HG02938 (cell line): ENCODE data around the gene MEN1.

ENCODE experiments used
- ATAC-seq: cut with Tn5 transposase; IDR thresholded peaks from one replicate; pipeline ENCODE4 v1.9.1; 2021; ENCODE audit warnings: mild to moderate bottlenecking, moderate library complexity; ENCODE audit not compliant: unreplicated experiment

MEN1 gene

DNA sequence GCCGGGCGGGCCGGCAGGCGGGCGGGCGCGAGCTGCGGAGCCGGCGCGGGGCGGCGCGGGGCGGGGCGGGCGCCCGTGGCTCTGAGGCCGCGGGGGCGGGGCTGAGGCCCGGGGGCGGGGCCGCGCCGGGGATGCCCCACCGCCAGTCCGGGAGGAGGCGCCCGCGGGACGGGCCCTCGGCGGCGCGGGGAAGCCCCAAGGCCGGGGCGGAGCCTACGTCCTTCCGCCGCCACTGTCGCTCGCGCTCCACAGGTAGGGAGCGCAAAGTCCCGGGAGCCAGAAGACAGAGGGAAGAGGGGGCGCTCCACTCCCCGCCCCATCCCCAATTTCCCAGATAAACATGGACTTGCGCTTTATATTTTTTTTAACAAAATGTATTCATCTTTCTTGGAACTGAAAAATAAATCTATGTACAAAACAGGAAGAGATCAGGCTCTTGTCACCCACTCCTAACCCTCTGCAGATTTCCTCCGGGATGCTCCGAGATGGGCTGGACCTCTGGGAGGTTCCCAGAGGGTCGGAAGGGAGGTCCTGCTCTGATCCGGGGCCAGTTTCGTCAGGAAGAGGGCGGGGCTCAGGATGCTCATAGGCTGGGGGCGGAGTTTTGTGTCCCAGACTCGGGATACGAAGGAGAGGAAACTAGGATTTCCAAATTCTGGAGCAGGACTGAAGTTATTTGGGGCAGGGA lies 7.0 kb downstream of the MEN1 start, which contains the start of gene MAP4K2:
Gene MAP4K2, minus strand, starts transcription at position 57 of the 688 bp plus-strand sequence. CDS start 65 bp downstream, outside the sequence.
- peak; percentile 43 for ATAC-seq

DNA sequence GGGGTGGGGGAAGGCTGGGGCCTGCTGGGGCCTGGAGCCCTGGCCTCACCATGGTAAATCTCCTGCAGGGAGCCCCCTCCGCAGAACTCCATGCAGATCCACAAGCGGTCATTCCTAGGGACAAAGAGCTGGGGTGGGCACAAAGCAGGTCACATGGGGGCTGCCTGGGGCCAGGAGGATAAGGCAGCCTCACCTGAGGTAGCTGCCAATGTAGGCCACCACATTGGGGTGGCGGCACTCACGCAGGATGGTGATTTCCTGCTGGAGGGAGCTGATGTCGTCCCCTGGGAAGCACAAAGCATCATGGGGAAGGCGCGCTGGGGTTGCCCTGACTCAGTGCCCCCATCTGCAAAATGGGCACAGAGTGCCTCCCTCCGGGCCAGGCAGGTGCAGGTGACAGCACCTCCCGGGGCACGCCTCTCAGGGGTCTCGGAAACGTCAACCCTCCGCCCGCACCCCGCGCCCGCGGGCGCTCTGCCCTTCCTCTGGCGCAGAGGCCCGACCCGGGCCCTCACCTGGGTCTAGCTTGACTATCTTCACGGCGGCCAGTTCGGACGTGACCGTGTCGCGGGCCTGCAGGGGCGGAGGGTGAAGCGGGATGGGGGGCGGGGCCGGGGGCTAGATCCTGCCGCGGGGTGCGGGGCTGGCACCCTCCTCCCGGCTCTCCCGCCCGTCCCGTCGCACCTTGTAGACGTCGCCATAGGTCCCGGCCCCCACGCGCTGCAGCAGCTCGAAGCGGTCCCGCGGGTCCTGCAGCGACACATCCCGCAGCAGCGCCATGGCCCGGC lies 7.8 kb downstream of the MEN1 start:
- ATAC-seq = peak; percentile 21

DNA sequence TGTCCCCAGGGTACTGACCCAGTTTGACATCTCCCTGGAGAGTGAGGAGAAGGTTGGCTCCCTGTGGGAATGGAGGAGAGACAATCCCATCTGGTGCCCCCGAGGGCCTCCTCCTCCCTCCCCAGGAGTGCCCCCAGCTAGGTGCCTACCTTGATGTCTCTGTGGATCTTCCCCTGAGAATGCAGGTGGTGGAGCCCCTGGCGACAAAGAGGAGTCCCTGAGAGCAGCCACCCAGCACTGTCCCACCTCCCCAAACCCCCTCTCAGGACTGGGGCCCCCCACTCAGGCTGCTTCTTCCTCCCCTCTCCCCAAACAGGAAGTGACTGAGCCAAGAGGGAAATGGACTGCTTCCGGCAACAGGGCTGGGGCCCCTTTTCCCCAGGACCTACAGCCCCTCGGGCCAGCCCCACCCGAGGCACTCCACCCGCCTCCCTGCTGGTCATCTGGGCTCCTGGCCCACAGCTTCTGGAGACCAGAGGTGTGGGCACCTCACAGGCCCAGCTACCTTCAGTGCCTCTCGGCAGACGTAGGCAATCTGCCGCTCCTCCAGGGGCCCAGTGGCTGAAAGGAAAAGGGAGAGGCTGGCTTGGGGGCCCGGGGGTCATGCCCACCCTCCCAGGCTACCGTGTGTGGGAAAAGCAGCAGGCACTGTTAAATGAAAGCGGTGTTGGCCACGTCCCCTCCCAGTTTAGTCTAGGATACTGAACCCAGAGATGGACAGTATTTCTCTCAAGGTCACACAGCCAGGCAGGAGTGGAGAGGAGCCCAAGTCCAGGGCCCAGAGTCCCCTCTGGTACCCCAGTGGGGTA lies 8.6 kb downstream of the MEN1 start:
- ATAC-seq = no peak

DNA sequence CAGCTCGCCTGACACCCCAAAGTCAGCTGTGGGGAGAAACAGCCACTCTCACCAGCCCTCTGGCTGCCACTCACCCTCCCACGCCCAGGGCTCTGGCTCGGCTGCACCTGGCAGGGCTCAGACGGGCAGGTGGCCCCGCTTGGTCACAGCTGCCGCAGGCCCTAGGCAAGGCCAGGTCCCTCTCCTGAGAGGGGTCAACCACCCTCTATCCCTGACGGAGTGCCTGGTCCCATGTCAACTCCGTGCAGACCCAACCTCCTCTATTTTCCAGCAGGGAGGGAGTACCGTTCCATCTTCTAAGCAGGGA lies 9.2 kb downstream of the MEN1 start:
- ATAC-seq = no peak

DNA sequence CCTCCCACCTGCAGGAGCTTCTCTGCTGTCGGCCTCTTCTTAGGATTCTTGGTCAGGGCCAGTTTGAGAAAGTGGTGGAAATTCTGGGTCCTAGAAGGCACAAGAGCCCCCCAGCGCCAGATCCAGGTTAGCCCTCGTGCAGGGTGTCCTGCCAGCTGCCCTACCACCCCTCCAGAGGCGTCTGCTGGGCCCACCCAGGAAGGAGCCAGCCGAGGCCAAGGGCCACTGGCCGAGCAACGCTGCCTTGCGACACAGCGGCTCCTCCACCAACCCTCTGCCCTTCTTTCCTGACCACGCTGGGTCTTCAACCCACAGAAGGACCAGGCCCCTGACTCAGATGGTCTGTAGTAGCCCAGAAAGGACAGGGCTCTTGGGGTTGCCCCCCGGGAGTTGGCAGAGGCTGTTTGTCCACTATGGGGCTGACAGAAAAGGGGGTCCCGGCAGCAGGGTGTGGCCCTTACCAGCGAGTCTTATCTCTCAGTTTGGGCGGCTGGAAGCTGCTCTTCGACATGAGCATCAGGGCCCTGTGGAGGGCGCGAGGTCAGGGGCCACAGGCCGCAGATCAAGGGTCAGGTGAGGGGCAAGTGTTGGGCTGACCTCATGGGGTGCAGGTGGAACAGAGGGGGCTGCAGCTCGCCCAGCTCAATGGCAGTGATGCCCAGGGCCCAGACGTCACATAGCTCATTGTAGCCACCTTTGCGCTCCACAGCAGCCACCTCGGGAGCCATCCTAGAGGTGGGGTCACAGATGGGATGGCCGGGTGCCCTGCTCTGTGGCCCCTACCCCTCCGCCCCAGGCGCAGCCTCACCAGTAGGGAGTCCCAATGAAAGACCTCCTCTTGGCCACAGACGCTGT lies 9.8 kb downstream of the MEN1 start:
- ATAC-seq = no peak

DNA sequence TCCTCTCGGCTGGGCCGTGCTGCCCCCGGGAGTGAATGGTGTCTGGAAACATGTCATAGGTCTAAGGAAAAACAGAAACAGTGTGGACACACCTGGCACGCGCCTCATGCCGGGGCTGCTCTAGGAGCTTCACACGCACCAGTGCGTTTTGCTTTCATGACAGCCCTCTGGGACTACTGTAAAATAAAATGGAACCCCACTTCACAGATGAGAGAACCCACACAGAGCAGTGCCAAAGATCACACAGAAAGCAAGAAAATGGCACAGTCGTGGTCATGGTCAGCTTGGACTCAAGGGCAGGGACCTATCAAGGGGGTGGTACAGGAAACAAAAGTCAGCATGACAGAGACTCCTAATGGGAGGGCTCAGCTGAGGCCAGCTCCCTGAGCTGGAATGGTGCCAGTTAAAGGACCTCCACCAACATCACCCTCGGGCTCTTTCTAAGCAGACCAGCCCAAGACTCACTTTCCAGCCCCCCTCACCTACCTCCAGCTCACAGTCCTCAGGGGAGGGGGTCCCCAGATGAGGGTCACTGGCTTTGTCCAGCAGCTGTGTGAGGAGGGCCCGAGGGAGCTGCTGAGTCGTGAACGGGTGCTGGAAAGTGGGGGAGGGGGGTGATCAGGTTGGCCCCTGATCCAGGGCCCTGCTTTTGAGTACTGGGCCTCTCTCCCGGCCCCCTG lies 10.6 kb downstream of the MEN1 start:
- no peak for ATAC-seq

DNA sequence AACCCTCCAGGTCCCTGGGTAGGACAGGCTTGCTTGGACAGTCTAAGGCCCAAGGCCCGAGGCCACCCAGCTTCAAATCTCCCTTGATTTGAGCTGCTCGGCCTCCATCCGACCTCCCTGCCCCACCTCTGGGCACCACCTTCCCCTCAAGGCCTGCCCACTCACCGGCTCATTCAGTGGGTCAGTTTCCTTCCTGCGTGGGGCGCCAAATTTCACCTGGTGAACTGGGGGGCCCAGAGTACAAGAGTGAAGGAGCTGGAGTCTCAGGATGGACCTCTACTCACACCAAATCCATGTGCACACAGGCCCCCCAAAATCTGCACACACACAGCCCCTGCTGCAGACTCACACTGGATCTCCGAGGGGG lies 11.1 kb downstream of the MEN1 start:
- ATAC-seq = no peak

DNA sequence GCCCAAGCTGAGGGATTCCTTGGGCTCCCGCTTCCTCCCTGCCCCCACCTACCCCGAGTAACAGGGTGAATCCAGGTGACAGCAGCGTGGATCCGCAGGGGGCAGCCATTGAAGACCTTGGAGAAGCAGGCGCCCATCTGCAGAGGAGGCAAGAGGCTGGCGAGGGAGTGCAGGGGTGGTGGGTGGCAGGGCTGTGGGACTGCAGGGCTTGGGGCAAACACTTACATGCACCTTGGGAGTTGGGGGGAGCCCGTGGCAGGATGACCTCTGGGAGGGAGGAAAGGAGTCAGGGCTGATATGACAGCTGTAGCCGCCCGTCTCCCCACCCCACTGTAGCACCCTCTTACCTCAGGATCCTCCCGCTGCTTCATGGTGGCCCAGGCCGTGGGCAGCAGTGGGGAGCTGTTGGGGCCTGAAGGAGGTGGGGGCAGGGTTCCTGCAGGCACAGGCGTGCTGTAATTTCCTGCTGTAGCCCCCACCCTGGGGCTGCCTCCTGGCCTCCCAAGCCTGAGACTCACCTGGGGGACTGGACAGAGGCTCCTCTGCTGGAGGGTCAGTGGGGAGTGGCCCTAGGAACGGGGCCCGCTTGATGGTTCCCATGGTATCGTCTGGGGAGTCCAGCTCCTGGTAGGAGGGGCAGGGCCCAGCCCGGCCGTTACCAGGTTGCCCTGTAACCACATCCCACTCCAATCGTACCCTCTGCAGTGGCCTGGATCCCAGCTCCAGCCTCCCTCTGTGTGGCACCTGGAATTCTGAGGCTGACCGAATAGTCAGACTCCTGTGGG lies 13.4 kb downstream of the MEN1 start:
- ATAC-seq = no peak

DNA sequence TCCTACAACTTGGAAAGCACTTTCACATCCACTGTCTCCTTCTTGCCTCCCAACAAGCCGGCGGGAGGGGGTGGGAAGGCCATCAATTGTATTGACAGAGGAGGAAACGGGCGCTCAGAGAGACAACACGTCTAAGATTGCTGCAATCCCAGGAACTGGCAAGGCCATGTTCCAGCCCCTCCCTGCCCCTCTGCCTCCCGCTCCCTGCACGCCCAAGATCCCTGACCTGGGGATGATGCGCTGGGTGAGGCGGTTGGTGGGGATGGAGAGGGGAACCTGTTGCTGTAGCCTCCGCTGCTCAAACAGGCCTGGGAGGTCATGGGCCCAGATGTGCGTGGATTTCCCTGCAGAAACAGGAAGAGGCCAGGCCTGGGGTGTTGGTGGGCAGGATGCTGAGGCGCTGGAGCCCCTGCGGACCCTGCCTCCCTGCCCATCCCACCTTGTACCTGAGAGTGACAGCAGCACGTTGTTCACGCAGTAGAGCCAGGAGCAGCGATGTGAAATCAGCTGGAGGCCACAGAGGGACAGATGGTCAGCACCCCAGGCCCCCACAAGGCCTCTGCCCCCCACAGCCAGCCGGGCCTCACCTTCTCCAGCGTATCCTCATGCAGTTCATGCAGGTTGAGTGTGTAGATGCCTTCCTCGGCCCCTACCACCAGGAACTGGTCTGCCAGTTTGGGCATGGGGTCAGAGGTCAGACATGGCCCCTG lies 14.1 kb downstream of the MEN1 start:
- ATAC-seq = no peak

DNA sequence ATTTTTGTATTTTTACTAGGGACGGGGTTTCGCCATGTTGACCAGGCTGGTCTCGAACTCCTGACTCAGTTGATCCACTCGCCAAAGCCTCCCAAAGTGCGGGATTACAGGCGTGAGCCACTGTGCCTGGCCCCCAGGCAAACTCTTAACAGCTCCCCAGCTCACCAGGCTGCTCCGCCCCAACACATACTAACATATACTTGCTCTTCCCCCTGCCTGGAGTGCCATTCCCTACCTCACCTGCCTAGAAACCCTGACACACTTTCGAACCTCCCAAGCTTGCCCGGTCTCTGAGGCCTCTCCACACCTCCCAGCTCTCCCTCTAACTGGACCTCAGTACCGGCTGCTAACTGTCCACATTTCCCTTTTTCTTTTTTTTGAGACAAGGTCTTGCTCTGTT lies 15.8 kb downstream of the MEN1 start:
- no peak for ATAC-seq

DNA sequence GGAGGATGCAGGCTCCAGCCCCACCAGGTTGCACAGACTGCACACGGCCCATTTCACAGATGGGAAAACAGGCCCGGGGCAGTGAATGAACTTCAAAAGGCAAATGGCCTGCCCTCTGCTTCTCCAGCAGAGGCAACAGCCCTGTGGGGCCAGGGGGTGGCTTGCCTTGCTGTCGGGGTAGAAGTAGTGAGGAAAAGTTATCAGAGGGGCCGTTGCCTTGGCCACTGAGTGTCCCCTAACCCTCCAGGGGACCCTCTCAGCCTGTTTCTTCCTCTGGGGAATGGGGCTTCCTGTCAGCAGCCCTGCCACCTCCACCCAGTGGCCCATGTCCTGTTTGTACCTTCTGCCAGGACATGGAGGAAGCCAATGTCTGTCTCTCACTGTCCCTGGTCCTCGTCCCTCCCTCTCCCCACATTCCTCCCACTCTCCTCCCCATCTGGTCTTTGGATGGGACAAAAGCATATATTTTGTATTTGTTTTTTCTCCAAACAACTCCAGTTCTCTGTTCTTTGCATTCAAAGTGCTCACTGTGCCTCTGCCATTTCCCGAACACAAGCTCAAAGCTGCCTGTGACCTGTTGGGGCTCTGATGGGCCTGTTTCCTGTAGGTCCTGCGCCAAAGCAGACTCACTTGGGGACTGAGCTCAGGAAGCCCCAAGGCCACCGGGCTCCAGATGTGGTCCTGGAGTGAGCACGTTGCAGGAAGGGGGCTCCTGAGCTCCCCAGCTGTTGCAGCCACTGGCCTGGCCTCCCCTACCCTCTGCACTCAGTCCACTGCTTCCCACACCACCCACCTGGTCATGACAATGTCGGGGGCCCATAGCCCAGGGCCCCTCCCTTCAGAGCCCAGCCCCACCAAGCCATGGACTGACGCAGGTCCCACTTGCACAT lies 16.8 kb downstream of the MEN1 start:
- no peak for ATAC-seq

DNA sequence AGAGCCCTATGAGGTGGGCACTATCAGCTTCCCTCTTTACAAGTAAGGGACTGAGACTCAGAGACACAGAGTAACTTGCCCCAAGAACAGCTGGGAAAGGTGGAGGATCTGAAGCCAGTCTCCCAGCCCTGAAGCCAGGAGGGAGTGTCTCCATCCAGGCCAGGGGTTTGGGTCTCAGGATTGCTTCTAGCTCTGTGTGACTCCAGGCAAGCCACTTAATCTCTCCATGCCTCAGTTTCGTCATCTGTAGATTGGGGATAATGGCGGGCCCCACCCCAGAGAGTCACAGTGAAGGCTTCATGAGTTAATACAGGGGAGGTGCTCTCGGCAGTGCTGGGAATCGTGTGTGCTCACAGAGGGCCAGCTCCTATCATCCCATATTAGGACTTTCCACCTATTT lies 17.9 kb downstream of the MEN1 start:
- ATAC-seq = no peak

DNA sequence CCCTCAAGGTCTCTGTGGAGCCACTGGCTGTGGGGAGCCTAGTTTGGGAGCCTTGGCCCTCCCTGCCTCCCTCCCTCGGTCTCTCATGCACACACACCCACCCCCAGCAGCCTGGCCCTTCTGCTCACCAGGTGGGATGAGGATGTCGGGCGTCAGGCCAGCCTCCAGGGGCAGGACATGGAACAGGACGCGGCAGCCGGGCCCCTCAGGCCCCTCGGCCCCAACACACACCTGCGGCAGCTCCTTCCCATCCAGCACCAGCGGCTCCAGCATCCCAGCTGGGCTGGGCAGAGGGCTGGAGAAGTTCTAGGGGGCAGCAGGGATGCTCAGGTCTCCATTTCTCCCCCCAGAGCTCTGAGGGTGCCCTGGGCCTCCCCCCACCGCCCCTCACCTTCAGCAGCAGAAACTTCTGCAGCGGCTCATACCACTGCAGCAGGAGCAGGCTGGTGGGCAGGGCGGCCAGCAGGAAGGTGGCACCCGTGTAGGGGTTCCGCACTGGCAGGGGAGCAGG lies 18.5 kb downstream of the MEN1 start:
- no peak for ATAC-seq

DNA sequence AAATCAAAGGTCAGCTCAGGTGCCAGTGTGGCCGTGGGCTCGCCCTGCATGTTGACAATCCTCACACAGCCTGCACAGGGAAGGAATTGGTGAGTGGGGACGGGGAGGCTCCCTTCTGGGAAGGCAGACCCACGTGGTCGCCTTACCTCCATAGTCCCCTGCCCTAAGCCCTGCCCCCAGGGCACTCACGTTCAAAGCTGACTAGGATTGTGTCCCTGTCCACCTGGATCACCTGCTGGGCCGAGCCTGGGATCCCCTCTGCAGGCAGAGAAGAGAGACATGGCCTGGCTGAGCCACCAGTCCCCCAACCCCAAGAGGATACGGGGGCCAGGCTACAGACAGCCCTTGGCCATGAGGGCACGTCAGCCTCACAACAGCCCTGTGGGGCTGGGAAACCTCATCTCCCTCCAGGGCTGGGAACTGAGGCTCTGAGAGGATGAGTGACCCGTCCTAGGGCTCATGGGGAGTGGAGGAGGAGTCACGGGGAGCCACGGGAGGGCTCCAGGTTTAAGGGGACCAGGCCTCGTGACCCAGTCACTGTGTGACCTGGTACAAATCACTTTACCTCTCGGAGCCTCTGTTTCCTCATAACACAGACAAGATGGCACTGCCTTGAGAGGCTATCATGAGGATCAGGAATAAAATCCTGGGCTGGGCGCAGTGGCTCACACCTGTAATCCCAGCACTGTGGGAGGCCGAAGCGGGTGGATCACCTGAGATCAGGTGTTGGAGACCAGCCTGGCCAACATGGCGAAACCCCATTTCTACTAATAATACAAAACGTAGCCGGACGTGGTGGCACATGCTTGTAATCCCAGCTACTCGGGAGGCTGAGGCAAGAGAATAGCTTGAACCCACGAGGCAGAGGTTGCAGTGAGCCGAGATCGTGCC lies 19.9 kb downstream of the MEN1 start:
- no peak for ATAC-seq

DNA sequence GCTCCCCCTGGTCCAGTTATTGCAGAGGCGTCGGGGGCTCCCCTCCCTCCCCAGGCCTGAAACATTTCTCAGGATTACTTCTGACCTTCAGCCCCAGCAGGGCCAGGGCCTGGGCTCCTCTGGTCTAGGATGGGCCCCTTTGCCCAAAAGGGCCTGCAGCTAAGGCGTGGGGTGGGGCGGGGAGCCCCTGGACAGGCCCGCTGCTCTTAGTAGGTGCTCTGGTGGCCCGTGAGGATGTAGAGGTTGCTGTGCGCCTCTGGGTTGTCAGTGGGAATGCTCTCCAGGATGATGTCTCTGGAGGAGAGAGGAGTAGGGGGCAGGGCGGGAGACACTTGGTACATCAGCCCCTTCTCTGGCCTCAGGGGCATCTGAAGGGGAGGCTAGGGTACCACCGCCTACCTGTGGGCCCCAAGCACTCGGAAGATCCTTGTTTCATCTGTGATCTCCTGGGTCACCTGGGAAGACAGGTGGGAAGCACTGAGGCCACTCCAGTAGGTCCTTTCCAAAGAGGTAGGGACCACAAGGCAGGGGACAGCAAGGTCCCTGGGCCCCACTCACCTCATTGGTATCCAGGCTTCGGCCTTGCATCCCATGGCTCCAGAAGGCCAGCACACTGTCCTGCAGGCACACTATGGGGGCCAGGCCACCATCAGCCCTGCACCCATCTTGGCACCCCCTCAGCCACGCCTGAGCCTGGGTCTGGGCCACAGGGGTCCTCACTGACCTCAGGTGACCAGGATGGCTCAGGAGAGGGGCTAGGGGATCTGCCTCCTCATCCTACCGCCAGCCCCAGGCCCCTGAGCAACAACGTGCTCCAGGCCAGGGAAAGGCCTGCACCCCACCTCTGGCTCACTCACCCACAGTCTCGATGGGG lies 20.8 kb downstream of the MEN1 start:
- no peak for ATAC-seq
